Right lobe of liver (tissue), 6 donors: ENCODE results near the gene SLITRK3. TPM values are rescaled to one million over a fixed set of nuclear protein-coding genes. Genes with fewer than 3 reads are reported as not detected.

ENCODE experiments used
- ATAC-seq, 4 donors: fragments of 200-7000 bp; cut with Tn5 transposase; one replicate each; pipeline ENCODE4 v1.9.1; 2020; ENCODE audit warnings: mild to moderate bottlenecking in 4 of 4, moderate library complexity in 4 of 4
- DNase-seq, 3 donors: peaks; one replicate each; pipeline ENCODE4 v3.0.0-alpha.2; 2020
- H3K27ac ChIP-seq, 3 donors: fragments of 200-600 bp; one replicate each; pipeline ENCODE4 v1.8.0; 2022
- H3K27me3 ChIP-seq, 2 donors: fragments of 200-600 bp; one replicate each; pipeline ENCODE4 v1.8.0; 2022
- H3K36me3 ChIP-seq, 4 donors: fragments of 200-600 bp; sonication (generic) in 1 of 4; one replicate each; pipeline versions ENCODE4 v1.5.1 to v1.8.0; 2017 to 2022; ENCODE audit warnings: control low read depth in 1 of 4
- H3K4me1 ChIP-seq, 4 donors: fragments of 200-600 bp; sonication (generic) in 1 of 4; one replicate each; pipeline versions ENCODE4 v1.5.1 to v1.8.0; 2017 to 2022; ENCODE audit warnings: control low read depth in 1 of 4
- H3K4me3 ChIP-seq, 3 donors: fragments of 200-600 bp; one replicate each; pipeline ENCODE4 v1.8.0; 2022
- H3K9me3 ChIP-seq, 4 donors: fragments of 200-600 bp; sonication (generic) in 1 of 4; one replicate each; pipeline versions ENCODE4 v1.5.1 to v1.8.0; 2017 to 2022; ENCODE audit warnings: control low read depth in 1 of 4
- CTCF ChIP-seq, 4 donors: fragments of 200-600 bp in 3 of 4; fragments of 450-650 bp in 1 of 4; IDR thresholded peaks; one replicate each; pipeline versions ENCODE4 v1.5.1 to v1.8.0; 2016 to 2022; ENCODE audit warnings: antibody characterized with exemption in 4 of 4, mild to moderate bottlenecking in 2 of 4
- POLR2A ChIP-seq: fragments of 450-650 bp; IDR thresholded peaks from one replicate; pipeline ENCODE4 v1.6.1; 2017; ENCODE audit warnings: antibody characterized with exemption, mild to moderate bottlenecking
- WGBS: methylation state at CpG from one replicate; pipeline ENCODE4 v1.1.6; 2018; ENCODE audit warnings: low coverage, low lambda C conversion rate; ENCODE audit not compliant: insufficient coverage; ENCODE audit errors: missing lambda C conversion rate; 5-methylcytosine and 5-hydroxymethylcytosine counted together
- intact Hi-C, 2 donors: fragments of 100-400 bp; cut with DNase I; formaldehyde crosslinking; loops; one replicate each; pipeline versions ENCODE4 v1.11.2 to v1.14.1; 2022
- total RNA-seq, 6 experiments: library from RNA; depleted of rRNA in 2 of 6; stranded (reverse); fragments of >200 nt in 2 of 6; fragmentation: NEBNext Ultra II Directional in 3 of 6; extraction: Animal tissue kit (Norgen Biotek cat#: 25700) in 3 of 6; gene quantifications; one replicate each; pipeline versions ENCODE4 v1.1.0 to v1.2.4, GENCODE V29; 2016 to 2023
- donor health status: DM: no; HTN: yes; CAD: no.
- donor health status: DM: no; HTN: no; CAD: no.
- donor health status: DM: no; HTN: no; CAD: no.
- donor health status: DM: no; HTN: yes; CAD: no.
- donor health status: DM: no; HTN: yes; CAD: no.

The SLITRK3 gene
- total RNA-seq, 6 experiments from 2014 or later = 0.15 to 10.5 (median 3.6) TPM

- Histone ChIP-seq H3K27me3 (no peaks in the 10 kb centered on the region), H3K4me1 (peaks cover 0 to 23% (median 4%) of the 10 kb centered on the region in 4 donors), H3K9me3 (no peaks in the 10 kb centered on the region), H3K4me3 (no peak overlapping the region), H3K36me3 (no peaks in the 10 kb centered on the region), H3K27ac (no peak overlapping the region)
- no peak for DNase-seq
- no peak for TF ChIP-seq POLR2A
- TF ChIP-seq CTCF (IDR thresholded peaks at IDR 0.05) = peak; percentile 38 to 43 (median 40)
- peak in 3 of 4 donors; percentile 9 to 40 (median 25) for ATAC-seq
- intact Hi-C loops = no loop called here
Measured at GRCh38 chr3:165210132-165210531, 13.9 kb upstream of the SLITRK3 start.

- H3K9me3 ChIP-seq = no peaks in the 10 kb centered on the region
- H3K36me3 ChIP-seq = no peaks in the 10 kb centered on the region
- H3K4me3 ChIP-seq = peak overlapping the region; percentile 30 to 60 (median 42)
- peaks cover 0 to 8% (median 2%) of the 10 kb centered on the region in 4 donors for H3K4me1 ChIP-seq
- TF ChIP-seq POLR2A (no peak), CTCF (IDR thresholded peaks at IDR 0.05) (peak; percentile 68 to 97 (median 90))
- H3K27ac ChIP-seq = peak overlapping the region in 2 of 3 donors; percentile 51 to 57
- ATAC-seq (peak; percentile 93 to 96 (median 96)), DNase-seq (peak; percentile 84 to 88 (median 86))
- 9% methylated on average over 25 of the region's 26 CpGs for WGBS
- intact Hi-C loops = no loop called here
- H3K27me3 ChIP-seq = no peaks in the 10 kb centered on the region
Measured at GRCh38 chr3:165206454-165207266, 10.5 kb upstream of the SLITRK3 start.

GRCh38 chr3:165204445-165204844 lies 8.3 kb upstream of the SLITRK3 start:
- WGBS = 82% methylated on average over 1 of the region's 1 CpG
- Histone ChIP-seq H3K4me3 (no peak overlapping the region), H3K4me1 (no peaks in the 10 kb centered on the region), H3K27ac (no peak overlapping the region), H3K36me3 (no peaks in the 10 kb centered on the region), H3K27me3 (no peaks in the 10 kb centered on the region), H3K9me3 (no peaks in the 10 kb centered on the region)
- no peak for TF ChIP-seq CTCF (IDR thresholded peaks at IDR 0.05)
- TF ChIP-seq POLR2A = no peak
- ATAC-seq (no peak), DNase-seq (no peak)
- intact Hi-C loops = no loop called here

GRCh38 chr3:165202995-165203394 lies 6.8 kb upstream of the SLITRK3 start:
- Histone ChIP-seq H3K4me1 (no peaks in the 10 kb centered on the region), H3K4me3 (no peak overlapping the region), H3K36me3 (no peaks in the 10 kb centered on the region), H3K27ac (no peak overlapping the region), H3K9me3 (no peaks in the 10 kb centered on the region), H3K27me3 (no peaks in the 10 kb centered on the region)
- no peak for DNase-seq
- no peak for TF ChIP-seq CTCF (IDR thresholded peaks at IDR 0.05)
- TF ChIP-seq POLR2A = no peak
- WGBS = 83% methylated on average over 5 of the region's 5 CpGs
- no peak for ATAC-seq
- intact Hi-C loops = no loop called here
